NCI-H1694 (cell line): ENCODE measurements around the gene NAALADL1.

ENCODE experiments used
- DNase-seq: peaks from one replicate; lab custom pipeline; 2025; lab: John Stamatoyannopoulos, UW

Gene NAALADL1

DNA sequence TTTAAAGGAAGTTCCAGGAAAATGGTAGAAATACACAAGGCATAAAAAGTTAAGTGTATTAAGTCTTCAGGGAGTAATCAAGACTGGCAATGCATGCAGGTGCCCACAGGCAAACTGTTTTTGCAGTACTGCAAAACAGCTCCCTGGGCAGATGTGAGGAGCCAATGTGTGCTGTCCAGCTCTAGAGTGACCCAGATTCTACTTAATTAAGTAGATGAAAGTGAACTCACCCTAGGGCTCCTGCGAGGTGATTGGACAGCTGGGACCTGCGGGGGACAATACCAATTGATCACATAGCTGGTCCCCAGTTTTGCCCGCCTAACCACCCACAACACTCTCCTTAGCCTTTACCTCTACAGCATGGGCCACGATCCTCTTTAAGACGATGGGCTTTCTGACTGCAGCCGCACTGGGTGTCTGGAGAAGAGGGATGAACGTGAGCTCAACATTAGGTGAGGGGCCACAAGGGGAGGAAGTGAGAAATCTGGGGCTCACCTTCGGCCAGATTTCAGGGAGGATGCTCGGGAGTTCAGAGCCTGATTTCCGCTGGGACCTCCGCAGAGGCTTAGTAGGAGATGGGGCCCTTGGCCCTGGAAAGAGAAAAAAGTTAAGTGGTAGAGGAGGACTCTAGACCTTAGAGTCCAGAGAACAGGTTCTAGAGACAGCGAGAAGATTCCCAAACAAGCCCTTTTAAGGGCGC lies 24.9 kb upstream of the NAALADL1 start:
- no peak for DNase-seq

DNA sequence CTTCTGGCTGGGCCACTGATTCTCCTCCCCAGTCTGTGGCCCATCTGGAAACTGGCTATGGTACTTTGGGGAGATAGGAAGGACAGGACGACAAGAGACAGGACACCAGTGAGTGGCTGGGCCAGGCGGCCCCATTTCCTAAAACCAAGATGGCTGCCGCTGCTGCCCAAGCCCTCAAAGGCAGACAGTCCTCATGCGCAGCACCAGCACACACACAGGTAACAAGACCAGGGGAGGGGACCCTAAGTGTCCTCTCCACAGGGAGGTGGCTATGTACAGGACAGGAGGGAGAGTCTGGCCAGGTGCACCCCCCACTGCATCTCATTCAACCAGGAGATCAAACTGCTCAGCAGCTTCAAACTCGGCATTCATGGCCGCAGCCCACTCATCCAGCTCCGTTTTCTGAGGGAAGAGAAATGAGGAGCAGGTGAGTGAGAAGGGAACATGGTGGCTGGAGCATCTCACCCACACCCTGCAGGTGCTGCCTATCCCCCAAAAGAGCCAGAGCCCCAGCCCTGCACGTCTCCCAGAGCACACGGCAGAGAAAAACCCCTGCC lies 20.5 kb upstream of the NAALADL1 start:
- DNase-seq, result no peak

DNA sequence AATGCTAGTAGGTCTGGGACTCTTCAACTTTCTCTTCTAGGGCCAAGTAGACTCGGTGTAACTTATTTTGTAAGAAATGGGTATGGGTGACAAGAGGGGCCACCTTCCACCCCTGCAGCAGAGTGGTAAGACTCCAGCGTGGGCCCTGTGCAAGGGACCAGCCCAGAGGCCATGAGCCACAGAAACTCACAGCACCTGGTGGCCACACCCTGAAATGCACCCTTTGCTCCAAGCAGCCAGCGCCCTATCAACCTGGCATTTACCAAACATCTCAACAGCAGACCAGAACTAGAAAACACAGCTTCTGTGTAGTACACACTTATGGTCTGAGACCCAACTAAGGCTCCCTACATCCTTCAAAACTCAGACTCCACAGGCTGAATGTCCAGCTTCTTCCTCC lies 19.8 kb upstream of the NAALADL1 start:
- DNase-seq, result peak; percentile 46

DNA sequence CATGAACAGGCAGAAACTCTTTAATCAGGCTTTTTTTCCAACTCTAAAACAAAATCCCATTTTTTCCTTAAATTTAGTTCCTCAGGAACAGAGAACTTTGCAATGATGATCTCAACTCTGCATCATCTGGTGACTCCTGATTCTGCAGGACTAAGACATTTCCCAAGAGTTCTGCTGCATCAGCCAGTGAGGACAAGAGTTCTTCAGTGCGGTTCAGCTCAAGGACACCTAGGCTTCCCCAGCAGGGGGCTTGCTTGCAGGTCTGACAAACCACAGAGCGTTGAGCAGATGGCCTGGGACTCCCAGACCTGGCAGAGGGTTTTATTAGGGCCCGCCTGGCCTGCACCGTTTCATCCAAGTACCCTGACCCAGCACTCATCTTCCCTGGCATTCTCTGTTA lies 19.1 kb upstream of the NAALADL1 start:
- no peak for DNase-seq

DNA sequence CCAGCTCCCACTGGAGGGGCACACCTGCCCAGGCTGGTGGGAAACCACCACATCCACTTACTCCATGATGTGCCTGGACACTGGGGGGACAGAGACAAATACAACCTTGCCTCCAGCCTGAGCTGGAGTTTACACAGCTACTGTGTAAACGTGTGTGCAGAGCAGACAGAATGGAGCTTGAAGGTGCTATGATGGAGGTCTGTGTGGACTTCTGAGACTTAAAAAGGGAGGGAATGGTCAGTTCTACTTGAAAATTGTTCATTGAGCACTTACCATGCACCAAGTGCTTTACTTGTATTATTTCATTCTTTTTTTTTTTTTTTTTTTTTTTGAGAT lies 14.2 kb upstream of the NAALADL1 start:
- no peak for DNase-seq

DNA sequence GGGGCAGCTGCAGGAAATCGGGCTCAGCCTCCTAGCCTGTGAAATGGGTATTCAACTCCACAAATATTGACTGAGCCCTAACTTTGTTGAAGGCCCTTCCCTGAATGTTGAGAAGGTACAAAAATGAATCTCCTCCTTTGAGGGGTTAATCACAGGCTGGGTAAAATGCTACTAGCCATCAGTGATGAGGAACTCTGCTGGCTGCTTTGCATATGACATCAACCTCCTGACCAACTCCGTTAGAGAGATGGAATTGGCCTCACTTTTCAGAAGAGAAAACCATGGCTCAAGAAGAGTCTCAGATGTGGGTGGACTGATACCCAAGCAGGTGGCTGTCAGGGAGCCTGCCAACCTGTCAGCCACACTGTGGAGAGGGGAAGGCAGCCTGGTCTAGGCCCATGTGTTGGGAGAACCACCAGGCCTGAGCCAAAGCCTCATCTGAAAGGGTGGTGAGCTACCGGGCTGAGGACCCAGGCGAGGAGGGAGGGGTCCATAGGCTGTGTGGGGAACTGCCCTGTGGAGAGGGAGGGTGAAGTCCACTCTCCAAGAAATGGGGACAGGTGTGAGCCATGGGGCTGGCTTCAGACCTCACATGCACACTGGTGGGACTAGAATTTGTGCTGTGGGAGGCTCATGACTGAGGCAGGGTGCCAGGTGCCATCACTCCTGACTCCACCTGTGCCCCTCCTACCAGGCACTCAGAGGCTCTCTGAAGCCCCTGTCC lies 13.7 kb upstream of the NAALADL1 start:
- DNase-seq, result no peak

DNA sequence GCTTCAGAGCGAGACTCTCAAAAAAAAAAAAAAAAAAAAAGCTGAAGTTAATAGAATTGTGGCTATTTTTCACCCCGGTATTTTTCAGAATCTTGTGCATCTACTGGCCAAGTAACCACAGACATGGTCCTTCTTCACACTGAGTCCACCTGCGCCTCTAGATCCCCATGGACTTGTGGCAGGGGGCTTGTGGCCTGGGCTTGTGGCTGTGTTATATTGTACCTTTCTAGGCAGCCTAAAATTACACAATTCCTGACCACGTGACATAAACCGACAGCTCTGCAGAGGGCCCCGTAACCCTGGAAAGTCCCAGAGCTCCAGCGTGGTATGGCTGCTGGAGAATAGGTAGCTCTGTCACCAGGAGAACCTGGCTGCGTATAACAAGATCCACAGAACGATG lies 10.9 kb upstream of the NAALADL1 start:
- DNase-seq, result no peak

DNA sequence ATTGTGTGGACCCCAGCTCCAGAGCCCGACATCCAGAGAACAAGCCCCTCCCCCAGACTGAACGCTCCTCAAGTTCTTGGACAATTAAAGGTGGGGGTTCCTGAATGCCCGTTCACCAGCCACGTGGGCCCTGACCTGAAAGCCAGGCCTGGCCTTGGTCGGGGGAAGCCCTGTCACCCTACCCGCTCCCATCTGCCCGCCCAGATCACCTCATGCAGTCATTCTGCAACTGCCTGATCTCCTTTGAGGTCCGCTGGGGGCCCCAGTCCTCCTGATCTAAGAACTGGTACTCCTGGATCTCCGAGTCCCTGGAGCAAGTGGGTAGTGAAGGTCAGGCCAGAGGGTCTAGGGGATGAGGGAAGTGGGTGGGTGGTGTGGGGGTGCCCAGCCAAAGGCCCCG lies 9.1 kb upstream of the NAALADL1 start:
- no peak for DNase-seq

DNA sequence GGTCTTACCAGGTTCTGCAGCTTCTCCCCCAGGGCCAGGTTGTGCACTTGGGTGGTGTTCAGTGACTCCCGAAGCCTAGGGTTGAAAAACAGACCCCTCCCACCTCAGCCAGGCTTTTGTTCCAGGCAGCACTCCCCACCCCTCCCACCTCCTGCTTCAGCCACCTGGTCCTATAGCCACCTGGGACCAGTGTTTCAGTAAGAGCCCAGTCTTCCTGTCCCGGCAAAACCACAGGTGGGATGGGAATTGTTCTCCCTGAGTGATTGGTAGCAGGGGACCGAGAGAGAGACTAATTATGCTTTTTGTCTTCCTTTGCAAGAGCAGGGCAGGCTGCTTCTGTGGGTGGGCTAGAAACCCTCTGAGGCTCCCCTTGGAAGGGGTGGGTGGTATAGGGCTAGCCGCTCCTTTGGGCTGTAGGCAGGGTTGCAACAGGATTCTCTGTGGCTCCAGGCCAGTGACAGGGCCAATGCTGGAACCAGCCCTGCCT lies 8.5 kb upstream of the NAALADL1 start:
- DNase-seq, result no peak

DNA sequence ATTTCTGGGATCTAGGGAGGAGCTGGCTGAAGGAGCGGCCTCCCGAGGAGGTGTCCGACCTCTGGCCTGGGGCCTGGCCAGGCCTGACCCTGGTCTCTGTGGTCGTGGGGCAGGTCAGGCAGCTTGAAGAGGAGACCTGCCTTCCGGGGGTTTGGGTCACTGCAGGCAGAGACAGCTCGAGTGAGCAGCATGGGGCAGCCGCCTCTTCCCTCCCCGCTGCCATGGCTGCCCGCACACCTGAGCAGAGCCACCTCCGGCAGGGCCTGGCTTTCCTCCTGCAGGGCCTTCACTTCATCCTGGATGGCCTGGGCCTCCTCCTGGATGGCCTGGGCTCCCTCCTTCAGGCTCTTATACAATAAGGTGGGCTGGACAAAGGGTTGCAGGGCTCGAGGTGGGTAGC lies 8.0 kb upstream of the NAALADL1 start:
- no peak for DNase-seq

DNA sequence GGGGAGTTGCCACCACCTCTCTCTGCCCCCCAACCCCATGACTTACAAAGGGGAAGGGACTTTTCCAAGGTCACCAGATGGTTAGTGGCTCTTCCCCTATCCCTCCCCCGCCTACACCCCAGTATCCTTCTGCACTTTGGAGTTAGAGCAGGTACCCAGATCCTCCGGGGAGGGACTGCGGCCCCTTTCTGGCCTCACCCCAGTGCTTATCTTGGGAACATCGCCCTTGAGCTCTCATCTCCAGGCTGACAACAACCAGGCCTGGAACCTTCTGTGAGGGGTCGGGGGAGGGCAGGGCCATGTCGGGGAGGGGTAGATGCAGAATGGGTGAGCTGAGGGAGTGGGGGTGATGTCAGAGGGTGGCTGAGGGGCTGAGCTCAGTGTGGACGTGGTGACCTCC lies 7.5 kb upstream of the NAALADL1 start:
- DNase-seq, result no peak

DNA sequence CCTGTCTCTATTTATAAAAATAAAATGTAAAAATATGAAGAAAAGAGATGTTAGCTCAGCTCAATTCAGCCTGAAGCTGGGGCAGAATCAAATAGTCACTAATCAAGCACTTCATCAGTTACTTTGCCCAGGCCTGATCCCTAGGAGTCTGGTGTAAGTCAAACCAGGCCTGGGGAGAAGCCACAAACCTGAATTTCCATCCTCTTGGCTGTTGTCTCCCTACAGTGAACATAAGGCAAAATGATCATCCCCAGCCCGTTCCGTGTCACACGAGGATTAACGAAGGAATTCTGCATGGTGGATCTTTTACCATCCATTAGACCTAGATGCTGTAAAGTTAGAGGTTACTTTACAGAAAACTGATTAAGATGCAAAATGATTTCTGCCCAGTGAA lies 6.5 kb upstream of the NAALADL1 start:
- DNase-seq, result no peak

DNA sequence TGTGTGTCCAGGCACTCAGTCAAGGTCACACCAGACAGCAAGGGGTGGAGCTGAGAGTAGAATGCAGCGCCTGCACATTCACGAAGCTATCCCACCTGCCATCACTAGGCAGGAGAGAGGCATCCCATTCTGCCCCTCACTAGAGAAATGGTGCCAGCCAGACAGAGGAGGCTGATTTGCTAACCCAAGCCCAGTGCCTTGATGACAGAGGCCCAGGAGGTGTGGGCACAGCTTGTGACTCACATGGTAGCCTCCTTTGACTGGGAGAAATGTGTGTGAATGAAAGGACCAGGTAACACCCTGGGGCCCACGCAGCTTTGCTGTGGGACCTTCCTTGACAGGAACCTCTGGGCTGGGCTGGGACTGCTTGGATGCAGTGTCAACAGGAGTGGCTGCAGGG lies 5.2 kb upstream of the NAALADL1 start:
- no peak for DNase-seq

DNA sequence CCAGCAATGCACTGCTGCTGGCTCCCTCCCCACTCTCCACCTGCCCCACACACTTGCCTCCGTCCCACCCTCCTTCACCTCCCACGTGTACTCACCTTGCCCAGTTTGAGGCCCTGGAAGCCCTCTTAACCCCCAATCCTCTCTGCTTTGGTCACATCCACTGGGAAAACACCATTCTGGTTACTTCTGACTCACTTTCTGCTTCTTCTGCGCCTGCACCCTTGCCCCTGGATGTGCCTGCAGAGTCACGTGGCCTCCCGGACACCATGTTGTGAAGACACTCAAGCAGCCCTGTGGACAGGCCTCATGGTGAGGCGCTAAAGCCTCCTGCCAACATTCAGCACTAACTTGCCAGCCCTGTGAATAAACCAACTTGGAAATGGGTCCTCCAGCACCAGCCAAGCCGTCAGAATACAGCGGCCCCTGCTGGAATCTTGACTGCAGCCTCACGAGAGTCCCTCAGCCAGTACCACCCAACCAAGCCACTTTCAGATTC lies 2.6 kb upstream of the NAALADL1 start:
- DNase-seq, result no peak

DNA sequence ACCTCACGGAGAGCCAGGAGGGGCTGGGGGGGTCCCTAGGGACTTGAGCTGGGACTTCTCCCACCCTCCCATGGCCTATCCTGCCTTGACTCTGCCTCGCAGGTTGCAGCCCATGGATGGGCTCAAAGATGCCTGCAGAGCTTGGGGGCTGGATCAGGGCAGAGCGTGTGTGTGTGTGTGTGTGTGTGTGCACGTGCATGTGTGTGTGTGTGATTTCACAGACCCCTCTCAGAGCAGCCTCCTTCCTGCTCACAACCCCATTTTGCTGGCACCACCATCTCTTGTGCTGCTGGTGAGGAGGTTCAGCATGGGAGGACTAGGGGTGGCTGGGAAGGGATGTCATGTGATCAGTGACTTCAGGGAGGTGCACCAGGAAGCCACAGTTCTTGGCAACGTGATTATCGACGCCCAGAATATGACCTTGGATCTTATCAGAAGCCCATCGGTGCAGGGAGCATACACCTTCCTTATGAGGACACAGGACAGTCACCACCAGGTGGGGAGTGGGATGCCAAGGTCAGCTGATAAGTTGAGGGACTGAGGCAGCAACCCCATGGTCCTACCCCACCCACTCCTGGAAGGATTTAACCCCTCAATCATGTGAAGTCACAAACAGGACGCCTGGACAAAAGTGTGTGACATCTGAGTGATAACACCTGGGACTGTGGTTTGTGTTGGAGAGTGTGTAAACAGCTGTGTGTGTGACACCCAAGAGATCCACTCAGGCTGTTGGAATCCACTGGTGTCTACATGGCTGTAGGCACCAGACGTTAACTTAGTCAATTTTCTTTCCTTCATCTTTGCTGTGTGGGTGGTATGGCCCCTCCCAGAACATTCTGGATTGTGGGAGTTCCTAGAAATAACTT lies 1.8 kb upstream of the NAALADL1 start:
- DNase-seq, result no peak

DNA sequence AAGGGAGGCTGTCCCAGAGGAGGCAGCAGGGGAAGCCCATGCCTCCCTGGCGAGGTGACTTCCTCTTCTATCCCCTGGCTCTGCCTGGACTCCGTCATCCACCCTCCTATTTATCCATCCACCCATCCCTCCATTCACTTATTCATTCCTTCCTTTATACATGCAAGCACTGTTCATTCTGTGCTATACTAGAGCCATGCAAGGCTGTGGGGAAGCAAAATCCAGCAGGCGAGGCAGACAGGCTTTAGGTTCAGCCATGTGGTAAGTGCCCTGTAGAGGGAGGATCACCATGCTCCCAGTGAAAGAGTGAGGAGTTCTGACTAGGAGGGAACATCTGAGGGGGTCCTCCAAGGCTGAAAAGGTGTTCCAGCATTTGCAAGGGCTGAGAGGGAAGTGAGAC lies 1.2 kb upstream of the NAALADL1 start:
- DNase-seq, result no peak

DNA sequence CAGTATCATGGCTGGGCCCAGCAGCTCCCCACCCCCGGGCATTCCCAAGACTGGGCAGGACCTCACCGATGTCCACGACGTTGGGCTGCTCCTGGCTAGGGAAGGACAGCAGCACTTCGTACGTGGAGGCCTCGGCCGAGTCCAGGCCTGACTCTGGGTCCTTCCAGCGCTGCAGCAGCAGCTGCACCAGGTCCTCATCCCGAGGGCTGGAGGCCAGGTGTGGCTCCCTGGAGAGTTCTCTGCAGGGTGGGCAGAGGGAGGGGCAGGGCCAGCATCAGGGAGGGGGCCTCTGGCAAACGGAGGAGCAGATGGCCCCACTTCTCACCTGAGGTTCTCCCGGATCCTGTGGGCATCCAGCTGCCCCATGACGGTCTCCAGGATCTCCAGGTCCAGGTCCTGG lies 341 bp downstream of the NAALADL1 start:
- no peak for DNase-seq

DNA sequence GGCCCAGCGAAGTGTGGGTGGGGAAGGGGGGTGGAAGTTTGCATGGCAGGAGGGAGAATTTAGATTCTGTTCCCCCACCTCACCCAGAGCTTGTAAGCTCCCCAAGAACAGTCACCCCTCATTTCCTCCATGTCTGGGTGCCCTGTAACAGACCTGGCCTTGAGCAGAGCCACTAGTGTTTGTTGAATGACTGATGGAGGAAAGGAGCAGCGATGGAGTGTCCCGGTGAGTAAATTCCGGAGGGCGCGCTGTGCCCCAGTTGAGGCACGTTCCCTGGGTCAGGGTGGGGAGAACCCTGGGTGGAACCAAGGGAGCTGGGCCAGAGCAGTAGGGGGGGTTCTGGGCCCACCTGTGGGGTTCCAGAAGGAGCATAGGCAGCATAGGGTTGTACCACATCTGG lies 827 bp downstream of the NAALADL1 start:
- DNase-seq, result no peak

DNA sequence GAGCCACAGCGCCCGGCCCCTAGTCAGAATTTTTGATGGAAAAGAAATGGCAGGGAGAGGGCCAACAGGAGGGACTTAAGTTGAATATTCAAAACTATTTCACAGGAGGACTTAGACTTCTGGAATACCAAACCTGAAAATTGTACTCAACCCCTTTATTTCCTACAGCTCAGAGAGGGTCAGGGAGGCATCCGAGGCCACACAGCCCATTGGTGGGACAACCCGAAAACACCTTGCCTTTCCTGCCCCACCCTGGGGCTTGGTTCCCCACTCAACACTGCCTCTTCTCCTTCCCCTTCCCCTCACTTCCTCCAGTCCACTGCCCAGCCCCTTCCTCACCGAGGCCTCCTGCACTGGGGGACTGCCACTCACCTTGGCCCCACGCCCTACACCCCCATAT lies 1.4 kb downstream of the NAALADL1 start:
- DNase-seq, result no peak

DNA sequence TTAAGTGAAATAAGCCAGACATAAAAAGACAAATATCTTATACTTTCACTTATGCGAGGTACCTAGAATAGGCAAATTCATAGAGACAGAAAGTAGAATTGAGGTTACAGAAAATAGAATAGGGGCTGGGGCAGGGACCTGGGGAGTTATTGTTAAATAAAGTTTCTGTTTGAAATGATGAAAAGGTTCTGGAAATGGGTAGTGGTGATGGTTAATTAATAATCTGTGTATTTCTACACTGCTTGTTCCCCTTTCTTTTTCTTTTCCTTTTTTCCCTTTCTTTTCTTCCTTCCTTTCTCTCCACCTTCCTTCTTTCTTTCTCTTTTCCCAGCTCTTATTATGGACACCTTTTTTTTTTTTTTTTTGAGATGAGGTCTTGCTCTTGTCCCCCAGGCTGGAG lies 2.8 kb downstream of the NAALADL1 start:
- DNase-seq, result no peak

DNA sequence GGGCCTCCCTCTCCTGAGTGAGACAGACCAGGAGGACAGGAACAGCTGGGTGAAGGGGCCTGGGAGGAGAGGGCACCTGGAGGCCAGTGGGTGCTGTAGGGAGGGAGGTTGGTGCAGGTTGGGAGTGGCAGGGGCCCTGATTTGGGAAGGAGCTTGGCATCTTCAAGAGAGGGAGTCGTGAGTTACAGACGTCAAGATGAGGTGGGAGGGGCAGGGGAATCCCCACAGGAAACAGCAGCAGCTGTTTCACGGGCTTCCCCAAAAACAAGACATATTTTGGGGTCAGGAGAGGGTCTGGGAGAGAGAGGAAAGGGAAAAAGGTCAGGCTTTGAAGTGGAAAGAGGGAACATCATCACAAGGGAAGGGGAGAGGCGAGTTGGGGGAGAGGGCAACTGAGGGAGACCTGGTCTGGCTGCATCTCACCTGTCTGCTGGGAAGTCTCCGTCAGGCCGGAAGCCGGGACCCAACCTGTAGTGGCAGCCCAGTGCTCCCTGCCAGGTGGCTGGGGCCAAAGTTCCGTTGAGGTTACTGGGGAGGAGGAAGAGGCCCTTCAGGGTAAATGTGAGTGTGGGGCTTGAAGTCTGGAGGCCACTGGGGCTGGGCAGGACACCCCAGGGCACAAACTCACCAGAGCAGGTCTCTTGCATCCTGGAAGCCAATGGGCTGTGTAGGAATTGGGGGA lies 4.4 kb downstream of the NAALADL1 start:
- DNase-seq, result no peak

DNA sequence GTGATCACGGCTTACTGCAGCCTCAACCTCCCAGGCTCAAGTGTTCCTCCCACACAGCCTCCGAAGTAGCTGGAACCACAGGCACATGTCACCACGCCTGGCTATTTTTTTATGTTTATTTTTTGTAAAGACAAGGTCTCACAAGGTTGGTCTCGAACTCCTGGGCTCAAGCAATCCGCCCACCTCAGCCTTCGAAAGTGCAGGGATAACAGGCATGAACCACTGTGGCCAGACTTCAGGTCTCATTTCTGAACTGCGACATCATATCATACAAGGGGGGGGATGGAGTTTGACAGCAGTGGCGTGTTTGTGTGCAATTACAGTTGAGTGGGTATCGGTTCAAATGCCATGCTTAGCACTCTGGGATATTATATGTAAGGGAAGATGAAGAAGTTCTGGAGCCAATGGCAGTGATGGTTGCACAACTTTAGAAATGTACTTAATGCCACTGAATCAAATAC lies 6.9 kb downstream of the NAALADL1 start:
- DNase-seq, result no peak
